ENCODE measurements around the gene MYO7B. TPM values are rescaled to one million over a fixed set of nuclear protein-coding genes. Genes with fewer than 3 reads are reported as not detected.

MYO7B gene
- total RNA-seq, 1 donor from 2014 or later = 5.2 TPM

DNA sequence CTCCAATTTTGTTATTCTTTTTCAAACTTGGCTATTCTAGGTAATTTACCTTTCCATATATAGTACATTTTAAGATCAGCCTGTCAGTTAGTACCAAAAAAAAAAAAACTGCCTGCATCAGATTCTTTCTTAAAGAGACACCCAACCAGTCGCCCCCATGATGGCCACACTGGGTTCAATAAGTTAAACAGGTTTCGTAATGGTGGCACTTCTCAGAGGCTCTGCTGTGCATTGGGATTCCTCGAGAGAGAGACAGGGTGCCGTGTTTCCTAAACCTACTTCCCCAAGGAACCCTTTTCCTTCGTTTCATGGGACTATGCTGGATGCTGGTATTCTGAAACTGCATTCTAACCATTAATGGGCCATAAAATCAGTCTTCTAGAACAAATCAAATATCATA lies 37.4 kb downstream of the MYO7B start:
- DNase-seq (no peak), ATAC-seq (no peak)
- Histone ChIP-seq H3K36me3 (no peaks in the 10 kb centered on the region), H3K27me3 (ENCODE audit: low read depth) (no peaks in the 10 kb centered on the region), H3K4me1 (peaks cover 11% of the 10 kb centered on the region), H3K27ac (no peak overlapping the region), H3K9me3 (no peaks in the 10 kb centered on the region), H3K4me3 (no peak overlapping the region)
- TF ChIP-seq, protein P1, sequence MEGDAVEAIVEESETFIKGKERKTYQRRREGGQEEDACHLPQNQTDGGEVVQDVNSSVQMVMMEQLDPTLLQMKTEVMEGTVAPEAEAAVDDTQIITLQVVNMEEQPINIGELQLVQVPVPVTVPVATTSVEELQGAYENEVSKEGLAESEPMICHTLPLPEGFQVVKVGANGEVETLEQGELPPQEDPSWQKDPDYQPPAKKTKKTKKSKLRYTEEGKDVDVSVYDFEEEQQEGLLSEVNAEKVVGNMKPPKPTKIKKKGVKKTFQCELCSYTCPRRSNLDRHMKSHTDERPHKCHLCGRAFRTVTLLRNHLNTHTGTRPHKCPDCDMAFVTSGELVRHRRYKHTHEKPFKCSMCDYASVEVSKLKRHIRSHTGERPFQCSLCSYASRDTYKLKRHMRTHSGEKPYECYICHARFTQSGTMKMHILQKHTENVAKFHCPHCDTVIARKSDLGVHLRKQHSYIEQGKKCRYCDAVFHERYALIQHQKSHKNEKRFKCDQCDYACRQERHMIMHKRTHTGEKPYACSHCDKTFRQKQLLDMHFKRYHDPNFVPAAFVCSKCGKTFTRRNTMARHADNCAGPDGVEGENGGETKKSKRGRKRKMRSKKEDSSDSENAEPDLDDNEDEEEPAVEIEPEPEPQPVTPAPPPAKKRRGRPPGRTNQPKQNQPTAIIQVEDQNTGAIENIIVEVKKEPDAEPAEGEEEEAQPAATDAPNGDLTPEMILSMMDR (IDR thresholded peaks at IDR 0.05) = no peak
- intact Hi-C loops (cut with DNase I) = no loop called here

GRCh38 chr2:127573298-127573697 lies 37.8 kb downstream of the MYO7B start:
- Histone ChIP-seq H3K27ac (no peak overlapping the region), H3K27me3 (ENCODE audit: low read depth) (no peaks in the 10 kb centered on the region), H3K36me3 (no peaks in the 10 kb centered on the region), H3K4me3 (no peak overlapping the region), H3K4me1 (peaks cover 11% of the 10 kb centered on the region), H3K9me3 (no peaks in the 10 kb centered on the region)
- ATAC-seq (no peak), DNase-seq (no peak)
- intact Hi-C loops (cut with DNase I) = no loop called here
- TF ChIP-seq, protein P1 (IDR thresholded peaks at IDR 0.05) = no peak

DNA sequence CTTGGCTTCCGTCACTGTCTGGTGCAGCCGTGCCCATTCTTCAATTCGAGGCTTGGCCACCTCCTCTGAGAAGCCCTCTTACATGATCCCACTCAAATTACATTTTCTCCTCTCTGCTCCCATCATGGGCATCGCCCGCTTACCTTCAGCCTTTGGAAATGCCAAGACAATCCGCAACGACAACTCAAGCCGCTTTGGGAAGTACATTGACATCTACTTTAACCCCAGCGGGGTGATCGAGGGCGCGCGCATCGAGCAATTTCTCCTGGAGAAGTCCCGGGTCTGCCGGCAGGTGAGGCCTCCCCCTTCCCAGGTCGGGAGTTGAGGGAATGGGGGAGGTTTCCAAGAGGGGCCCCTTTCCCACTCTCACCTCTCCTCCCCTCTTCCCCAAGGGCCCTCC lies 38.3 kb downstream of the MYO7B start:
- H3K4me3 ChIP-seq = no peak overlapping the region
- H3K4me1 ChIP-seq = peaks cover 11% of the 10 kb centered on the region
- intact Hi-C loops (cut with DNase I) = no loop called here
- H3K9me3 ChIP-seq = no peaks in the 10 kb centered on the region
- no peak overlapping the region for H3K27ac ChIP-seq
- ATAC-seq (no peak), DNase-seq (no peak)
- H3K27me3 ChIP-seq (ENCODE audit: low read depth) = no peaks in the 10 kb centered on the region
- TF ChIP-seq, protein P1 (IDR thresholded peaks at IDR 0.05) = no peak
- H3K36me3 ChIP-seq = no peaks in the 10 kb centered on the region

DNA sequence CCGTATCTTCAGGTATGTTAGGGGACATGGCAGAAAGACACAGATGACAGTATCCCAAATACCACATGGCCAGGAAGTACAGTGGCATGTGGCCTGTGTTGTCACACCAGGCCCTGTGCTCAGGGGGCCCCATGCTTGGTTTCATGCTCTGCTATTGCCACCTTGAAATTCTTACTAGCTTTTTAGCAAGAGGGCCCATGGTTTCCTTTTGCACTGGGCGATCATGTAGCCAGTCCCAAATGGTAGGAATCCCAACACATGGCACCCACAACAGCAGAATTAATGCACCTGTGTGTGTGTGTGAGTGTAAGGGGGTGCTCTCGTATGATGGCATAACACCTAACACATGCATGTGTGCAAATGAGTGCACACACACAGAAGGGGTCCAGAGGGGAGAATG lies 39.2 kb downstream of the MYO7B start:
- DNase-seq = no peak
- ATAC-seq = no peak
- Histone ChIP-seq H3K27me3 (ENCODE audit: low read depth) (no peaks in the 10 kb centered on the region), H3K36me3 (no peaks in the 10 kb centered on the region), H3K4me3 (no peak overlapping the region), H3K4me1 (peaks cover 11% of the 10 kb centered on the region), H3K27ac (no peak overlapping the region), H3K9me3 (no peaks in the 10 kb centered on the region)
- TF ChIP-seq, protein P1 (IDR thresholded peaks at IDR 0.05) = no peak
- intact Hi-C loops (cut with DNase I) = no loop called here

DNA sequence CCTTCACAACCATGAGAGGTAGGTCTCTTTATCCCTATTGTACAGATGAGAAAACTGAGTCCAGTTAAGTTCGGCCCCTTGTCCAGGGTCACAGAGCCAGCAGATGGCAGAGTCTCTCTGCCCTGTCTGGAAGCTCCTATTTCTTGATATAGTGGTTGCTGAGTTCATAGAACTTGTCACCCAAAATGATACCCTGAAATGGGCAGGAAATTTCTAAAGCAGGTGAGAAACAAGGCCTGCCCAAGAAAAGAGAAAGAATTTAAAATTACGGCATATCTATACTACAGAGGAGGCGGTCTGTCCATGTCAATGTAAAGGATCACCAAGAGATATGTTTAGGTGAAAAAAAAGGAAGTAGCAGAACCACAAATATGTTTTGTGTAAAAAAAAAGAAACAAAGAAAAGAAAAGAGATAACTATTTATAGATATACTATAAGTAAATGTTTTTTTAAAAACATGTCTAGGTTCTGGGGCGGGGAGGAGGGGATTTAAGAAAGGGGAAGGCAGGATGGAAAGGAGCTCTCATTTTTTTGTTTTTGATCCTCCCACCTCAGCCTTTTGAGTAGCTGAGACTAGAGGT lies 39.8 kb downstream of the MYO7B start:
- H3K4me1 ChIP-seq = peaks cover 11% of the 10 kb centered on the region
- intact Hi-C loops (cut with DNase I) = no loop called here
- H3K4me3 ChIP-seq = no peak overlapping the region
- no peaks in the 10 kb centered on the region for H3K36me3 ChIP-seq
- DNase-seq (no peak), ATAC-seq (no peak)
- H3K27me3 ChIP-seq (ENCODE audit: low read depth) = no peaks in the 10 kb centered on the region
- TF ChIP-seq, protein P1 (IDR thresholded peaks at IDR 0.05) = no peak
- H3K9me3 ChIP-seq = no peaks in the 10 kb centered on the region
- H3K27ac ChIP-seq = no peak overlapping the region
